Measurements from ENCODE around the gene AMD1.

AMD1 gene

GRCh38 chr6:110938171-110938570, 63.6 kb downstream of the AMD1 start:
- DNase-seq (ENCODE audit: low read depth in 1 of 2, low spot score in 1 of 2) = no peak

- DNase-seq (ENCODE audit: low read depth in 1 of 2, low spot score in 1 of 2) = no peak
These were observed 65.0 kb downstream of the AMD1 start for GRCh38 chr6:110939429-110940200.

GRCh38 chr6:110944681-110945151, 70.1 kb downstream of the AMD1 start:
- no peak for DNase-seq (ENCODE audit: low read depth in 1 of 2, low spot score in 1 of 2)
